Adrenal gland (tissue), 12 donors: ENCODE results near the gene CCNT1. TPM values are rescaled to one million over a fixed set of nuclear protein-coding genes. Genes with fewer than 3 reads are reported as not detected.

Source experiments
- DNase-seq, 7 donors: peaks; one replicate each; pipeline ENCODE4 v3.0.0-alpha.2; 2019 to 2020
- H3K27ac ChIP-seq, 5 donors: fragments of 200-600 bp; sonication (generic) in 4 of 5; 1 replicate in 3 of 5; 2 replicates in 2 of 5; pipeline versions ENCODE4 v1.5.1 to v1.8.0; 2016 to 2020; ENCODE audit warnings: mild to moderate bottlenecking in 1 of 5
- H3K27me3 ChIP-seq: fragments of 200-600 bp; 2 replicates; pipeline ENCODE4 v1.8.0; 2021
- H3K36me3 ChIP-seq, 2 donors: fragments of 200-600 bp; replicated peaks in 1 of 2; 1 replicate in 1 of 2; 2 replicates in 1 of 2; pipeline versions ENCODE4 v1.5.1 to v1.8.0; 2018 to 2022
- H3K4me1 ChIP-seq, 2 donors: fragments of 200-600 bp; replicated peaks in 1 of 2; 1 replicate in 1 of 2; 2 replicates in 1 of 2; pipeline versions ENCODE4 v1.5.1 to v1.8.0; 2018 to 2021
- H3K4me3 ChIP-seq, 4 donors: fragments of 200-600 bp; sonication (generic) in 3 of 4; one replicate each; pipeline ENCODE4 v1.5.1; 2016 to 2018
- H3K9me3 ChIP-seq, 3 donors: fragments of 200-600 bp; sonication (generic) in 1 of 3; replicated peaks in 1 of 3; 1 replicate in 2 of 3; 2 replicates in 1 of 3; pipeline versions ENCODE4 v1.5.1 to v1.8.0; 2016 to 2021
- CTCF ChIP-seq, 6 experiments: fragments of 450-650 bp in 4 of 6; fragments of 200-600 bp in 2 of 6; sonication (generic) in 1 of 6; IDR thresholded peaks; 1 replicate in 5 of 6; 2 replicates in 1 of 6; pipeline versions ENCODE4 v1.5.1 to v1.8.0; 2016 to 2021; ENCODE audit warnings: antibody characterized with exemption in 6 of 6, mild to moderate bottlenecking in 2 of 6, moderate library complexity in 1 of 6
- POLR2A ChIP-seq, 2 donors: fragments of 450-650 bp; IDR thresholded peaks; one replicate each; pipeline ENCODE4 v1.6.1; 2017; ENCODE audit warnings: antibody characterized with exemption in 2 of 2, mild to moderate bottlenecking in 2 of 2, moderate library complexity in 1 of 2
- WGBS, 4 donors: extraction: QIAGEN DNeasy Blood & Tissue Kit in 2 of 4; methylation state at CpG; one replicate each; pipeline versions ENCODE4 v1.1.5 to v1.1.7; 2013 to 2017; 5-methylcytosine and 5-hydroxymethylcytosine counted together
- intact Hi-C, 2 donors: fragments of 100-400 bp; cut with DNase I; formaldehyde crosslinking; loops; one replicate each; pipeline versions ENCODE4 v1.14.1 to v1.15.0; 2022 to 2023
- polyA plus RNA-seq, 3 donors: library from polyadenylated mRNA; stranded (reverse); fragments of 200-250 nt in 2 of 3; fragments of 350-450 nt in 1 of 3; fragmentation: Illumina TruSeq in 1 of 3; extraction: RNeasy Lipid Tissue Mini Kit (QIAGEN cat#74804) in 1 of 3; gene quantifications; one replicate each; pipeline ENCODE4 v1.2.3, GENCODE V29; 2013 to 2014
- total RNA-seq, 9 donors: library from RNA; depleted of rRNA in 4 of 9; stranded (reverse); fragments of >200 nt in 4 of 9; fragments of 120-200 nt in 1 of 9; fragmentation: NEBNext Ultra II Directional in 1 of 9; extraction: Animal tissue kit (Norgen Biotek cat#: 25700) in 1 of 9; gene quantifications; one replicate each; pipeline versions ENCODE4 v1.1.0 to v1.2.4, GENCODE V29; 2013 to 2023
- donor health status: healthy with polysubstance abuse.
- donor health status: Bipolar disorder and iron deficiency.
- donor health status: DM: yes; HTN: yes; CAD: no.
- donor health status: DM: no; HTN: no; CAD: no.
- donor health status: DM: no; HTN: no; CAD: no.
- donor health status: DM: yes; HTN: yes; CAD: no.

CCNT1 gene
- total and polyA plus RNA-seq, 12 donors = 5.4 to 49.6 (median 24.9) TPM

- peak; percentile 97 to 100 (median 99) for DNase-seq
- WGBS, 4 donors = 0 to 3% (median 0%) methylated on average over 23 to 64 of the region's 64 CpGs
- peaks cover 0 to 17% of the 10 kb centered on the region in 2 donors for H3K36me3 ChIP-seq
- H3K4me3 ChIP-seq = peak within 1 kb of the TSS; percentile 62 to 100 (median 84)
- H3K4me1 ChIP-seq = peaks cover 34 to 42% of the 10 kb centered on the region in 2 donors
- intact Hi-C loops = no loop called here
- no peak for TF ChIP-seq CTCF (IDR thresholded peaks at IDR 0.05)
- TF ChIP-seq POLR2A (IDR thresholded peaks at IDR 0.05) = peak; percentile 98 to 100
- no peaks in the 10 kb centered on the region for H3K9me3 ChIP-seq
- H3K27me3 ChIP-seq = no peaks in the 10 kb centered on the region
- H3K27ac ChIP-seq = peak within 1 kb of the TSS; percentile 83 to 95 (median 92)
Measured at GRCh38 chr12:48681710-48682532, 34.6 kb downstream of the CCNT1 start, which contains the start of gene KANSL2. Gene KANSL2, minus strand, starts transcription at chr12:48682238. Its CDS starts 606 bp downstream, at chr12:48681632.

GRCh38 chr12:48681399-48681709 is 35.2 kb downstream of the CCNT1 start:
- WGBS, 4 donors = 1 to 4% (median 1%) methylated on average over 10 to 11 of the region's 11 CpGs
- TF ChIP-seq CTCF (IDR thresholded peaks at IDR 0.05) (no peak), POLR2A (IDR thresholded peaks at IDR 0.05) (no peak)
- no peak for DNase-seq
- Histone ChIP-seq H3K4me3 (peak overlapping the region; percentile 62 to 100 (median 84)), H3K36me3 (peaks cover 0 to 21% of the 10 kb centered on the region in 2 donors), H3K27me3 (no peaks in the 10 kb centered on the region), H3K9me3 (no peaks in the 10 kb centered on the region), H3K27ac (peak overlapping the region in 4 of 5 donors; percentile 91 to 95 (median 92)), H3K4me1 (peaks cover 34 to 44% of the 10 kb centered on the region in 2 donors)
- intact Hi-C loops = no loop called here

- Histone ChIP-seq H3K36me3 (peaks cover 0 to 26% of the 10 kb centered on the region in 2 donors), H3K9me3 (no peaks in the 10 kb centered on the region), H3K27ac (no peak overlapping the region), H3K4me1 (peaks cover 34 to 47% of the 10 kb centered on the region in 2 donors), H3K4me3 (peak overlapping the region in 2 of 4 donors; percentile 62 to 86), H3K27me3 (no peaks in the 10 kb centered on the region)
- intact Hi-C loops = no loop called here
- TF ChIP-seq POLR2A (IDR thresholded peaks at IDR 0.05) (no peak), CTCF (IDR thresholded peaks at IDR 0.05) (no peak)
- 75 to 88% (median 78%) methylated on average over 12 to 13 of the region's 13 CpGs for WGBS, 4 donors
- no peak for DNase-seq
Measured at GRCh38 chr12:48680861-48681260, 35.6 kb downstream of the CCNT1 start.

- TF ChIP-seq POLR2A (IDR thresholded peaks at IDR 0.05) (no peak), CTCF (IDR thresholded peaks at IDR 0.05) (no peak)
- 56 to 63% (median 57%) methylated on average over 3 of the region's 3 CpGs for WGBS, 4 donors
- Histone ChIP-seq H3K9me3 (no peaks in the 10 kb centered on the region), H3K27me3 (no peaks in the 10 kb centered on the region), H3K4me3 (peak overlapping the region in 1 of 4 donors; percentile 62), H3K27ac (peak overlapping the region in 2 of 5 donors; percentile 21 to 42), H3K36me3 (peaks cover 0 to 40% of the 10 kb centered on the region in 2 donors), H3K4me1 (peaks cover 34 to 54% of the 10 kb centered on the region in 2 donors)
- no peak for DNase-seq
- intact Hi-C loops = no loop called here
Measured at GRCh38 chr12:48678551-48679185, 37.8 kb downstream of the CCNT1 start.
